ENCODE measurements around the gene ZNF326. TPM values are rescaled to one million over a fixed set of nuclear protein-coding genes. Genes with fewer than 3 reads are reported as not detected.

Gene ZNF326
- total and polyA plus RNA-seq, 2 of the 8 experiments (the other 6 are each of a cell fraction or from before 2014, with no cell fraction given): 12.2 to 30.6 TPM

GRCh38 chr1:89978755-89979154, 16.2 kb upstream of the ZNF326 start:
- WGBS, 2 experiments (ENCODE audit: extremely low coverage in 1 of 2, insufficient coverage in 1 of 2, insufficient read length in 1 of 2, insufficient replicate concordance in 2 of 2, low coverage in 1 of 2, low lambda C conversion rate in 2 of 2, missing lambda C conversion rate in 1 of 2): 96% methylated on average over 1 of the region's 1 CpG; no CpG with 5 or more reads in 1 of the 2 experiments
- no peak for FAIRE-seq
- Histone ChIP-seq H3K27me3 (replicated peaks in 1 of 4; ENCODE audit: control insufficient read depth in 3 of 4, extremely low read depth in 1 of 4, insufficient read depth in 3 of 4, low read length in 3 of 4) (no peaks in the 10 kb centered on the region), H3K4ac (replicated peaks; ENCODE audit: insufficient read length, low read depth, low read length) (no peak overlapping the region), H4K91ac (replicated peaks; ENCODE audit: insufficient read length, low read length) (no peak overlapping the region), H3K36me3 (ENCODE audit: control insufficient read depth in 2 of 4, insufficient read depth in 4 of 4, low read length in 3 of 4) (no peaks in the 10 kb centered on the region), H3K14ac (ENCODE audit: insufficient read length) (no peak overlapping the region), H4K8ac (ENCODE audit: extremely low read depth, insufficient read depth, low read length) (no peak overlapping the region), H2BK5ac (ENCODE audit: low read depth, low read length) (no peak overlapping the region), H3K4me2 (ENCODE audit: insufficient read depth in 1 of 2, low read depth in 2 of 2, low read length in 2 of 2) (no peak overlapping the region), H3K9ac (replicated peaks in 1 of 4; ENCODE audit: extremely low read depth in 1 of 4, low read depth in 3 of 4, low read length in 3 of 4) (no peak overlapping the region), H3K4me1 (replicated peaks in 1 of 4; ENCODE audit: control insufficient read depth in 3 of 4, insufficient read depth in 4 of 4, low read length in 3 of 4) (peaks cover 0 to 3% (median 0%) of the 10 kb centered on the region in 4 experiments; a peak in 1 of 7 replicates), H3K23ac (ENCODE audit: insufficient read length) (no peak overlapping the region), H2AK5ac (ENCODE audit: low read depth, low read length) (no peak overlapping the region), H3K23me2 (ENCODE audit: low read depth, low read length) (no peaks in the 10 kb centered on the region), H2AFZ (ENCODE audit: low read length) (no peak overlapping the region), H2BK15ac (ENCODE audit: low read length) (no peak overlapping the region), H2BK20ac (ENCODE audit: low read length) (no peak overlapping the region), H3K79me1 (ENCODE audit: low read depth, low read length) (no peaks in the 10 kb centered on the region), H2BK12ac (ENCODE audit: low read depth, low read length) (no peak overlapping the region), H3K56ac (replicated peaks; ENCODE audit: insufficient read length, low read depth, low read length) (no peak overlapping the region), H3K18ac (ENCODE audit: extremely low read depth, low read length) (no peak overlapping the region), H4K5ac (ENCODE audit: insufficient read length, low read depth, low read length) (no peak overlapping the region), H3K27ac (ENCODE audit: low read depth, low read length) (no peak overlapping the region), H3K4me3 (ENCODE audit: extremely low read depth in 1 of 4, insufficient read depth in 2 of 4, low read depth in 3 of 4, low read length in 4 of 4) (no peak overlapping the region), H2BK120ac (replicated peaks; ENCODE audit: low read depth, low read length) (no peak overlapping the region), H4K20me1 (replicated peaks in 1 of 2; ENCODE audit: control insufficient read depth in 1 of 2, insufficient read depth in 2 of 2, low read length in 2 of 2) (no peaks in the 10 kb centered on the region), H3K79me2 (ENCODE audit: control insufficient read depth in 1 of 2, insufficient read depth in 2 of 2, low read length in 2 of 2) (no peaks in the 10 kb centered on the region), H3K9me3 (ENCODE audit: insufficient read depth in 2 of 2, low read depth in 1 of 2, low read length in 1 of 2) (no peaks in the 10 kb centered on the region)
- ChIA-PET CTCF (ENCODE audit: partially characterized antibody) (interaction anchor here (0.7 to 1.8 kb wide), 4 partner anchors 13 to 228 kb away, joined by 3 to 7 read pairs (median 3); no protein-coding TSS in a partner anchor), POLR2A (ENCODE audit: partially characterized antibody) (interaction anchor here (1.4 kb wide), 1 partner anchor 12 kb away, joined by 3 read pairs; no protein-coding TSS in a partner anchor)
- no peak for DNase-seq (ENCODE audit: low read depth in 1 of 2, low spot score in 2 of 2)
- no peak for TF ChIP-seq POU5F1 (IDR thresholded peaks at IDR 0.05; ENCODE audit: low read depth, low read length)
- no peak for TF ChIP-seq EGR1 (IDR thresholded peaks at IDR 0.05; ENCODE audit: borderline replicate concordance, low read depth, low read length)
- no peak for TF ChIP-seq CBX5 (IDR thresholded peaks at IDR 0.05; ENCODE audit: low read depth, low read length)
- TF ChIP-seq KDM4A (IDR thresholded peaks at IDR 0.05; ENCODE audit: low read depth, low read length, severe bottlenecking): no peak
- no peak for TF ChIP-seq SIN3A (conservative IDR thresholded peaks at IDR 0.05 in 1 of 2, IDR thresholded peaks at IDR 0.05 in 1 of 2; ENCODE audit: low read depth in 1 of 2, low read length in 2 of 2)
- TF ChIP-seq SRF (IDR thresholded peaks at IDR 0.05; ENCODE audit: low read depth, low read length): no peak

Data from H1 (cell line).